Left ventricle myocardium inferior (tissue), 1 donor: Measurements from ENCODE around the gene RCCD1. TPM values are rescaled to one million over a fixed set of nuclear protein-coding genes. Genes with fewer than 3 reads are reported as not detected.

ENCODE experiments used
- DNase-seq: peaks from one replicate; pipeline ENCODE4 v3.0.0-alpha.2; 2020
- H3K27ac ChIP-seq: fragments of 200-600 bp; replicated peaks from 2 replicates; pipeline ENCODE4 v1.8.0; 2021
- H3K27me3 ChIP-seq: fragments of 200-600 bp; 2 replicates; pipeline ENCODE4 v1.8.0; 2021; ENCODE audit warnings: low read depth
- H3K36me3 ChIP-seq: fragments of 200-600 bp; 2 replicates; pipeline ENCODE4 v1.8.0; 2021
- H3K4me1 ChIP-seq: fragments of 200-600 bp; 2 replicates; pipeline ENCODE4 v1.8.0; 2021
- H3K4me3 ChIP-seq: fragments of 200-600 bp; 2 replicates; pipeline ENCODE4 v1.8.0; 2021; ENCODE audit warnings: mild to moderate bottlenecking, moderate library complexity
- H3K9me3 ChIP-seq: fragments of 200-600 bp; replicated peaks from 2 replicates; pipeline ENCODE4 v1.8.0; 2021
- intact Hi-C: fragments of 100-400 bp; cut with micrococcal nuclease; formaldehyde crosslinking; loops from one replicate; pipeline ENCODE4 v1.11.0; 2022
- total RNA-seq: library from RNA; stranded (reverse); fragmentation: NEBNext Ultra II Directional; extraction: Animal tissue kit (Norgen Biotek cat#: 25700); gene quantifications from one replicate; pipeline ENCODE4 v1.2.1, GENCODE V29; 2021
- TF ChIP-seq, protein P1 (sequence below): fragments of 200-600 bp; IDR thresholded peaks from 2 replicates; pipeline ENCODE4 v1.8.0; 2021; ENCODE audit warnings: antibody characterized with exemption, mild to moderate bottlenecking, borderline replicate concordance
- donor health status: DM: no; HTN: yes; CAD: no; lungs with severe emphysema.

Gene RCCD1
- total RNA-seq, 1 donor from 2014 or later: 10.9 TPM

DNA sequence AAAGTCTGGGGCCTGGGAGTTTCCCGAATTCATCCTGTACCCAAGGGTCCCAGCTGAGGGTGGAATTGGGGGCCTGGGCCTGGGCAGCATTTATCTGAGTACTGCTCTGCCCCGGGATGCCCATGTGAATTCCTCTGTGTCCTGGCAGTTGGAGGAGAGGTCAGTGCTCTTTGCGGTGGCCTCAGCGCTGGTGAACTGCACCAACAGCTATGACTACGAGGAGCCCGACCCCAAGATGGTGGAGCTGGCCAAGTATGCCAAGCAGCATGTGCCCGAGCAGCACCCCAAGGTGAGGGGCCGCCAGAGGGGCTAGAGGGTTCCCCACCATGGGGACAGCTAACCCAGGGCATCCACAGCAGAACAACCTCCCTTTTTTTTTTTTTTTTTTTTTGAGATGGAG is 6.2 kb upstream of the RCCD1 start:
- intact Hi-C loops: no loop called here
- Histone ChIP-seq H3K4me3 (no peak overlapping the region), H3K27ac (no peak overlapping the region), H3K36me3 (peaks cover 99% of the 10 kb centered on the region), H3K27me3 (no peaks in the 10 kb centered on the region), H3K4me1 (no peaks in the 10 kb centered on the region), H3K9me3 (no peaks in the 10 kb centered on the region)
- DNase-seq: no peak
- TF ChIP-seq, protein P1, sequence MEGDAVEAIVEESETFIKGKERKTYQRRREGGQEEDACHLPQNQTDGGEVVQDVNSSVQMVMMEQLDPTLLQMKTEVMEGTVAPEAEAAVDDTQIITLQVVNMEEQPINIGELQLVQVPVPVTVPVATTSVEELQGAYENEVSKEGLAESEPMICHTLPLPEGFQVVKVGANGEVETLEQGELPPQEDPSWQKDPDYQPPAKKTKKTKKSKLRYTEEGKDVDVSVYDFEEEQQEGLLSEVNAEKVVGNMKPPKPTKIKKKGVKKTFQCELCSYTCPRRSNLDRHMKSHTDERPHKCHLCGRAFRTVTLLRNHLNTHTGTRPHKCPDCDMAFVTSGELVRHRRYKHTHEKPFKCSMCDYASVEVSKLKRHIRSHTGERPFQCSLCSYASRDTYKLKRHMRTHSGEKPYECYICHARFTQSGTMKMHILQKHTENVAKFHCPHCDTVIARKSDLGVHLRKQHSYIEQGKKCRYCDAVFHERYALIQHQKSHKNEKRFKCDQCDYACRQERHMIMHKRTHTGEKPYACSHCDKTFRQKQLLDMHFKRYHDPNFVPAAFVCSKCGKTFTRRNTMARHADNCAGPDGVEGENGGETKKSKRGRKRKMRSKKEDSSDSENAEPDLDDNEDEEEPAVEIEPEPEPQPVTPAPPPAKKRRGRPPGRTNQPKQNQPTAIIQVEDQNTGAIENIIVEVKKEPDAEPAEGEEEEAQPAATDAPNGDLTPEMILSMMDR: no peak

DNA sequence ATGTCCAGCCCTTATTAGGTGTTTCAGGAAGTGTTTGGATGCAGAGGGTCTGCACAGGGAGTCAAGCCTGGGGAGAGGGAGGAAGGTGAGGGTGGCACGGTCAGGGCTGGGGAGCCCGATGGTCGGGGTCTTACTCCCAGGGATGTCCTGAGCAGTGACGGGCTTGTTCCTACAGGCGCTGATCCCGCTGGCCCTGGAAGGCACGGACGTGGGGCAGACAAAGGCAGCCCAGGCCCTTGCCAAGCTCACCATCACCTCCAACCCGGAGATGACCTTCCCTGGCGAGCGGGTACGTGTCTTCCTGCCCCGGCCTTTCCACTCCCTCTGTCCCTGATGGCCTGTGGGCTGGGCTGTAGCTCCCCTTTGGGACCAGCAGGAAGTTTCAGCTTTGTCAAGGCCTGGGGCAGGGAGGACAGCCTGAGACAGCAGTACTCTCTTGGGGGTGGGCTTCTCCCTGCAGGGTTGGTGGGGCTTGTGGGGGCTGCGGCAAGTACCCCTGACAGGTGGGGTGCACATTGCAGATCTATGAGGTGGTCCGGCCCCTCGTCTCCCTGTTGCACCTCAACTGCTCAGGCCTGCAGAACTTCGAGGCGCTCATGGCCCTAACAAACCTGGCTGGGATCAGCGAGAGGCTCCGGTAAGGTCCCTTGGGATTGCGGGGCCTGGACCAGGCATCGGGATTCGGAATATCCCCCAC is 4.6 kb upstream of the RCCD1 start:
- intact Hi-C loops: no loop called here
- H3K27me3 ChIP-seq: no peaks in the 10 kb centered on the region
- H3K4me3 ChIP-seq: no peak overlapping the region
- H3K27ac ChIP-seq: no peak overlapping the region
- peaks cover 9% of the 10 kb centered on the region for H3K4me1 ChIP-seq
- no peak for DNase-seq
- H3K36me3 ChIP-seq: peaks cover 88% of the 10 kb centered on the region
- TF ChIP-seq, protein P1: no peak
- no peaks in the 10 kb centered on the region for H3K9me3 ChIP-seq

DNA sequence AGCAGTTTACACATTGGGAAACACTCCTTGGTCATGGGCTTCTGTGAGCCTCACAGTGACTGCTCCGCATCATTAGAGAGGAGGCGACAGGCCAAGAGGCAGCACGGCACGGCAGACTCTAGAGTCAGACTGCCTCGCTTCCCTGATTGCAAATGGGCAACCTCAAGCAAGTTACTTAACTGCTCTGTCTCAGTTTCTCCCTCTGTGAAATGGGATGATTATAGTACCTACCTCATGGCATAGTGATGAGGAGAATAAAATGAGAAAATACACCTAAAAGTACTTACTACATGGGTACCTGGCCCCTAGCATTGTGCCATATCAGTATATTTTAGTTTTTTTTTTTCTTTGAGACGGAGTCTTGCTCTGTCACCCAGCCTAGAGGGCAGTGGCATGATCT is 4.0 kb upstream of the RCCD1 start:
- intact Hi-C loops: no loop called here
- H3K9me3 ChIP-seq: no peaks in the 10 kb centered on the region
- no peak overlapping the region for H3K27ac ChIP-seq
- H3K36me3 ChIP-seq: peaks cover 82% of the 10 kb centered on the region
- H3K4me1 ChIP-seq: peaks cover 14% of the 10 kb centered on the region
- H3K4me3 ChIP-seq: no peak overlapping the region
- TF ChIP-seq, protein P1: no peak
- no peak for DNase-seq
- no peaks in the 10 kb centered on the region for H3K27me3 ChIP-seq

DNA sequence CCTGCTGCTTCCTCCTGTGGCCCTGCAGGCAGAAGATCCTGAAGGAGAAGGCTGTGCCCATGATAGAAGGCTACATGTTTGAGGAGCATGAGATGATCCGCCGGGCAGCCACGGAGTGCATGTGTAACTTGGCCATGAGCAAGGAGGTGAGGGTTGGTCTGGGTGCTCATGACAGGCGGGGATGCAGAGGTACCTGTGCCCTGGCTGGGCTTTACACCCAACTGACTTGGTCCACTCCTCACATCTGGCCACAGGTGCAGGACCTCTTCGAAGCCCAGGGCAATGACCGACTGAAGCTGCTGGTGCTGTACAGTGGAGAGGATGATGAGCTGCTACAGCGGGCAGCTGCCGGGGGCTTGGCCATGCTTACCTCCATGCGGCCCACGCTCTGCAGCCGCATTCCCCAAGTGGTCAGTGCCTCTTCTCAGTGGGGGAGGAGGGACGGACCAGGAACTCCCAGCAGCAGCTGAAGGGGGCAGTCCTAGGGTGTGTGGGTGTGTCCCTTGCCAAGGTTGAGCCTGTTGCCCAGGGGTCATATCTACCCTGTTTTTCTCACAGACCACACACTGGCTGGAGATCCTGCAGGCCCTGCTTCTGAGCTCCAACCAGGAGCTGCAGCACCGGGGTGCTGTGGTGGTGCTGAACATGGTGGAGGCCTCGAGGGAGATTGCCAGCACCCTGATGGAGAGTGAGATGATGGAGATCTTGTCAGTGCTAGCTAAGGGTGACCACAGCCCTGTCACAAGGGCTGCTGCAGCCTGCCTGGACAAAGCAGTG is 1.6 kb upstream of the RCCD1 start:
- H3K9me3 ChIP-seq: no peaks in the 10 kb centered on the region
- no peaks in the 10 kb centered on the region for H3K27me3 ChIP-seq
- no peak overlapping the region for H3K4me3 ChIP-seq
- TF ChIP-seq, protein P1: no peak
- DNase-seq: no peak
- intact Hi-C loops: no loop called here
- H3K4me1 ChIP-seq: peaks cover 38% of the 10 kb centered on the region
- peaks cover 59% of the 10 kb centered on the region for H3K36me3 ChIP-seq
- no peak overlapping the region for H3K27ac ChIP-seq

DNA sequence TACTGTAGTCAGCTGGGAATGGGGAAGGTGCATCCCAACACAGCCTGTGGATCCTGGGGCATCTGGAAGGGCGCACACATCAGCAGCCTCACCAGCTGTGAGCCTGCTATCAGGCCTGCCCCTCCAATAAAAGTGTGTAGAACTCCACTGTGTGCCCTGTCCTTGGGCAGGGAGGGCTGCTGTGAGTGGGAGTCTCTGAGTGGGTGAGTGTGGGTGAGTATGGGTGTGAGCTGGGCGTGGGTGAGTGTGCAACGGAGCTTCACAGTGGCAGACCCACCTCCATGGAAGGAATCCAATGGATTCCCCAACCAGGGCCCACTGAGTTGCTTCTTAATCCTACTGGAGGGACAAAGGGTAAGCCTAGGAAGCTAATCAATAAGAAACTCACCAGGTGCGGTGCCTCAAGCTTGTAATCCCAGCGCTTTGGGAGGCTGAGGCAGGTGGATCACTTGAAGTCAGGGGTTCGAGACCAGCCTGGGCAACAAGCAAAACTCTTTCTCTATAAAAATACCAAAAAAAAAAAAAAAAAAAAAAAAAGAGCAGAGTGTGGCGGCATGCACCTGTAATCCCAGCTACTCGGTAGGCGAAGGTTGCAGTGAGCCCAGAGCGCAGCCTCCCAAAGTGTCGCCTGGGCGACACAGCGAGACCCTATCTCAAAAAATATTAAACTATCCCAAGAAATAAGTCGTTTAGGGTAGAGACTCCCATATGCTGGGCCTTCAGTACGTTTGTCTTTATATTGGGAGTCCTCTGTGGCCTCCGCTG is 555 bp upstream of the RCCD1 start:
- Histone ChIP-seq H3K4me3 (peak overlapping the region; percentile 91), H3K9me3 (no peaks in the 10 kb centered on the region), H3K27ac (peak overlapping the region; percentile 94), H3K27me3 (no peaks in the 10 kb centered on the region), H3K36me3 (peaks cover 49% of the 10 kb centered on the region), H3K4me1 (peaks cover 46% of the 10 kb centered on the region)
- DNase-seq: no peak
- intact Hi-C loops: no loop called here
- TF ChIP-seq, protein P1: no peak
